PFSK-1 (cell line): ENCODE results near the gene AZIN2.

Experiments used
- FOXP2 ChIP-seq: optimal IDR thresholded peaks from 2 replicates; pipeline ENCODE3; 2011; ENCODE audit warnings: borderline replicate concordance, control low read depth, inconsistent platforms; ENCODE audit not compliant: insufficient read depth; ENCODE audit errors: extremely low read length, extremely low read depth
- POLR2AphosphoS5 ChIP-seq: IDR thresholded peaks from 2 replicates; pipeline ENCODE4 v1.6.1; 2012; ENCODE audit warnings: low read depth, mild to moderate bottlenecking, control low read depth, low read length, moderate library complexity
- REST ChIP-seq, 2 experiments: IDR thresholded peaks; 2 replicates each; pipeline versions ENCODE4 v1.6.1 to v1.8.0; 2011 to 2012; ENCODE audit warnings: low read depth in 2 of 2, low read length in 2 of 2, control low read depth in 1 of 2, inconsistent platforms in 1 of 2, mild to moderate bottlenecking in 1 of 2, moderate library complexity in 1 of 2; ENCODE audit not compliant: insufficient read depth in 1 of 2
- SIN3A ChIP-seq: IDR thresholded peaks from 2 replicates; pipeline ENCODE4 v1.6.1; 2012; ENCODE audit warnings: mild to moderate bottlenecking, low read length, moderate library complexity, borderline replicate concordance; ENCODE audit not compliant: insufficient read depth
- TAF1 ChIP-seq: IDR thresholded peaks from 2 replicates; pipeline ENCODE4 v1.6.1; 2012; ENCODE audit warnings: low read length, control low read depth, borderline replicate concordance; ENCODE audit not compliant: insufficient read depth

The AZIN2 gene

GRCh38 chr1:33056426-33056825, 24.5 kb upstream of the AZIN2 start:
- no peak for TF ChIP-seq POLR2AphosphoS5
- TF ChIP-seq REST (IDR thresholded peaks at IDR 0.05; ENCODE audit: insufficient read depth in 1 of 2, low read depth in 2 of 2, low read length in 2 of 2) = no peak
- TF ChIP-seq TAF1 = no peak
- no peak for TF ChIP-seq SIN3A
- no peak for TF ChIP-seq FOXP2

- TF ChIP-seq POLR2AphosphoS5 (no peak), SIN3A (no peak), REST (IDR thresholded peaks at IDR 0.05; ENCODE audit: insufficient read depth in 1 of 2, low read depth in 2 of 2, low read length in 2 of 2) (no peak), FOXP2 (no peak), TAF1 (no peak)
Measured at GRCh38 chr1:33057095-33057494, 23.9 kb upstream of the AZIN2 start.

- no peak for TF ChIP-seq FOXP2
- no peak for TF ChIP-seq SIN3A
- no peak for TF ChIP-seq TAF1
- TF ChIP-seq REST (IDR thresholded peaks at IDR 0.05; ENCODE audit: insufficient read depth in 1 of 2, low read depth in 2 of 2, low read length in 2 of 2) = no peak
- TF ChIP-seq POLR2AphosphoS5 = no peak
Measured at GRCh38 chr1:33060579-33061083, 20.3 kb upstream of the AZIN2 start.

GRCh38 chr1:33061834-33062233, 19.1 kb upstream of the AZIN2 start:
- TF ChIP-seq SIN3A (no peak), REST (IDR thresholded peaks at IDR 0.05; ENCODE audit: insufficient read depth in 1 of 2, low read depth in 2 of 2, low read length in 2 of 2) (no peak), FOXP2 (no peak), POLR2AphosphoS5 (no peak), TAF1 (no peak)

- no peak for TF ChIP-seq TAF1
- TF ChIP-seq FOXP2 = no peak
- TF ChIP-seq POLR2AphosphoS5 = no peak
- no peak for TF ChIP-seq SIN3A
Measured at GRCh38 chr1:33065301-33065700, 15.7 kb upstream of the AZIN2 start.
